ENCODE results near the gene SAXO2.
"Not testable (repeated sequence)": the region's sequence is repeated elsewhere in the genome, so short reads cannot be mapped to it uniquely, and the experiment has no call there.

The SAXO2 gene

GRCh38 chr15:82314769-82315518 lies 52.3 kb downstream of the SAXO2 start:
- H3K36me3 ChIP-seq, result no peaks in the 10 kb centered on the region
- H3K4me1 ChIP-seq, result no peaks in the 10 kb centered on the region
- no peak overlapping the region for H3K4me3 ChIP-seq
- intact Hi-C loops (cut with DNase I; ENCODE audit: low total_unique reads), result no loop called here
- H3K27ac ChIP-seq, result no peak overlapping the region
- H3K27me3 ChIP-seq, result no peaks in the 10 kb centered on the region
- no peaks in the 10 kb centered on the region for H3K9me3 ChIP-seq
- TF ChIP-seq, protein P1, sequence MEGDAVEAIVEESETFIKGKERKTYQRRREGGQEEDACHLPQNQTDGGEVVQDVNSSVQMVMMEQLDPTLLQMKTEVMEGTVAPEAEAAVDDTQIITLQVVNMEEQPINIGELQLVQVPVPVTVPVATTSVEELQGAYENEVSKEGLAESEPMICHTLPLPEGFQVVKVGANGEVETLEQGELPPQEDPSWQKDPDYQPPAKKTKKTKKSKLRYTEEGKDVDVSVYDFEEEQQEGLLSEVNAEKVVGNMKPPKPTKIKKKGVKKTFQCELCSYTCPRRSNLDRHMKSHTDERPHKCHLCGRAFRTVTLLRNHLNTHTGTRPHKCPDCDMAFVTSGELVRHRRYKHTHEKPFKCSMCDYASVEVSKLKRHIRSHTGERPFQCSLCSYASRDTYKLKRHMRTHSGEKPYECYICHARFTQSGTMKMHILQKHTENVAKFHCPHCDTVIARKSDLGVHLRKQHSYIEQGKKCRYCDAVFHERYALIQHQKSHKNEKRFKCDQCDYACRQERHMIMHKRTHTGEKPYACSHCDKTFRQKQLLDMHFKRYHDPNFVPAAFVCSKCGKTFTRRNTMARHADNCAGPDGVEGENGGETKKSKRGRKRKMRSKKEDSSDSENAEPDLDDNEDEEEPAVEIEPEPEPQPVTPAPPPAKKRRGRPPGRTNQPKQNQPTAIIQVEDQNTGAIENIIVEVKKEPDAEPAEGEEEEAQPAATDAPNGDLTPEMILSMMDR (IDR thresholded peaks at IDR 0.05), result no peak
- DNase-seq, result peak in 1 of 2 donors; percentile 49

DNA sequence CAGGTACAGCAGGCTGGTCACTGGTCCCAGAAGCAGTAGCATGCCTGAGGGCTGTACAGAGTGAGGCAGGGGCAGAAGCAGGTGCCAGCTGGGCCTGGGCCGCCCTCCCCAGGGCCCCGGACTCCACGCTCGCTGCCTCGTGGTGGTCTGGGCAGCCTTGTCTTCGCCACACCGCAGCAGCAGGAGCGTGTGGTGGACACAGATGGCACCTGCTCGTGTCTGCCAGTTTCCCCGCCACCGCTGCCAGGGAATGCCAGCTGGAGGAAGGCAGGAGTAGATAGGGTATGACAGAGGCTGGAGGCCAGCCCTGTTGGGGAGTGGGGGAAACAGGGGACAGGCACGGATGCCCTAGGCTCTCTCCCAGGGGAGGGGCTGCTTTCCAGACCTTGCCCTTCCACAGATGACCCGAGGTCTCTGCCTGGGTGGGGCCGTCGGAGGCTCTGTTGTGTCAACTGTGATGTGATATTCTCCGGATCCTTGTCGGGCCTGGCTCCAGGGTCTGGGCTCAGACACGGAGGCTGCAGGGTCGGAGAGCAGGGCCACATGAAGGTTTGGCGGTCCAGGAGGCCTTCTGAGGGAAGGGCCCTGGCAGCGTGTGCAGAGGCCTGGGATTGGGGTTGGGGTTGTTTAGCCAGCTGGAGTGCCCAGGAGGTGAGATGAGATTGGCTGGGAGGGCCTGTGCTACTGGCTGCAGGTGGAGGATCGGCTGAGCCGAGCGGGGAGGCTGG lies 53.1 kb downstream of the SAXO2 start:
- peak in 1 of 2 donors; percentile 51 for DNase-seq
- H3K4me3 ChIP-seq, result no peak overlapping the region
- H3K27me3 ChIP-seq, result no peaks in the 10 kb centered on the region
- H3K27ac ChIP-seq, result no peak overlapping the region
- no peaks in the 10 kb centered on the region for H3K4me1 ChIP-seq
- H3K36me3 ChIP-seq, result no peaks in the 10 kb centered on the region
- TF ChIP-seq, protein P1 (IDR thresholded peaks at IDR 0.05), result no peak
- intact Hi-C loops (cut with DNase I; ENCODE audit: low total_unique reads), result no loop called here
- H3K9me3 ChIP-seq, result no peaks in the 10 kb centered on the region

GRCh38 chr15:82316247-82317090 lies 53.9 kb downstream of the SAXO2 start:
- H3K4me1 ChIP-seq; H3K4me3 ChIP-seq; intact Hi-C loops (cut with DNase I; ENCODE audit: low total_unique reads); H3K27ac ChIP-seq; H3K36me3 ChIP-seq; H3K9me3 ChIP-seq; H3K27me3 ChIP-seq: not testable (repeated sequence)
- peak in 1 of 2 donors; percentile 61 for DNase-seq

DNA sequence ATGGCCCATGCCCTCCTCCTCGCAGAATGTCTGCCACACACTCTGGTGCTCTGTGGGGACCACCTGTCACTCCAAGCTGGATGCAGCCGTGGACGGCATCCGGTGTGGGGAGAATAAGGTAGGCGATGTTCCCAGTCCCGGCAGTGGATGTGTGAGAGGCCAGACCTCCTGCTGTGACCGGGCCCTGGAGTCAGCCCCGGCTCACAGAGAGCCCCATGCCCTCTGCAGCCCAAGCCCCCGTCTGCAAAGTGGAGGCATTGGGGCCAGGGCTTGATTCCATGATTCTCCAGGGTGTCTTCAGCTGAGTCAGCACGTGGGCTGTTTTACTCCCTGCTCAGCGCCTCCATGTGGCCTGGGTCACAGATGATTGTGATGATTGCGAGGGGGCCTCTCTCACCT lies 54.5 kb downstream of the SAXO2 start:
- no peaks in the 10 kb centered on the region for H3K4me1 ChIP-seq
- H3K9me3 ChIP-seq, result no peaks in the 10 kb centered on the region
- TF ChIP-seq, protein P1 (IDR thresholded peaks at IDR 0.05), result no peak
- H3K27ac ChIP-seq, result no peak overlapping the region
- H3K27me3 ChIP-seq, result no peaks in the 10 kb centered on the region
- no peaks in the 10 kb centered on the region for H3K36me3 ChIP-seq
- intact Hi-C loops (cut with DNase I; ENCODE audit: low total_unique reads), result no loop called here
- H3K4me3 ChIP-seq, result no peak overlapping the region
- DNase-seq, result no peak

DNA sequence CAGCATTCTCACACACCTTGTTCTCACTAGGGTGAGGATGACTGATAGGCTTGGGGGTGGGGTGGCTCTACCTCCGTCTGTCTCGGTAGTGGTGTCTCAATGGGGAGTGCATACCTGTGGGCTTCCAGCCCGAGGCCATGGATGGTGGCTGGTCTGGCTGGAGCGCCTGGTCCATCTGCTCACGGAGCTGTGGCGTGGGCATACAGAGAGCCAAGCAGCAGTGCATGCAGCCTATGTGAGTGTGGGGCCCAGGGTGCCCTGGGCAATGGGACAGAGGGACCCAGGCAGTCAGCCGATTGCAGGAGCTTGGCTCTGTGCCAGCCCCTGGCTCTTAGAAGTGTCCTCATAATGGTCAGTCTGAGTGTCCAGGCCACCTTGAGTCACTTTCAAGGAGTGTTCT lies 54.9 kb downstream of the SAXO2 start:
- intact Hi-C loops (cut with DNase I; ENCODE audit: low total_unique reads); H3K9me3 ChIP-seq; H3K4me1 ChIP-seq; H3K4me3 ChIP-seq; H3K27me3 ChIP-seq; H3K27ac ChIP-seq; H3K36me3 ChIP-seq: not testable (repeated sequence)
- peak in 1 of 2 donors; percentile 58 for DNase-seq

GRCh38 chr15:82318281-82318680 lies 55.7 kb downstream of the SAXO2 start:
- DNase-seq, result peak in 1 of 2 donors; percentile 34
- H3K9me3 ChIP-seq; intact Hi-C loops (cut with DNase I; ENCODE audit: low total_unique reads); H3K4me1 ChIP-seq; H3K36me3 ChIP-seq; H3K4me3 ChIP-seq; H3K27me3 ChIP-seq; H3K27ac ChIP-seq: not testable (repeated sequence)

- intact Hi-C loops (cut with DNase I; ENCODE audit: low total_unique reads); H3K27ac ChIP-seq; H3K27me3 ChIP-seq; H3K36me3 ChIP-seq; H3K4me3 ChIP-seq; H3K4me1 ChIP-seq; H3K9me3 ChIP-seq: not testable (repeated sequence)
- DNase-seq, result peak in 1 of 2 donors; percentile 43
These were observed 57.1 kb downstream of the SAXO2 start for GRCh38 chr15:82319522-82320278.

DNA sequence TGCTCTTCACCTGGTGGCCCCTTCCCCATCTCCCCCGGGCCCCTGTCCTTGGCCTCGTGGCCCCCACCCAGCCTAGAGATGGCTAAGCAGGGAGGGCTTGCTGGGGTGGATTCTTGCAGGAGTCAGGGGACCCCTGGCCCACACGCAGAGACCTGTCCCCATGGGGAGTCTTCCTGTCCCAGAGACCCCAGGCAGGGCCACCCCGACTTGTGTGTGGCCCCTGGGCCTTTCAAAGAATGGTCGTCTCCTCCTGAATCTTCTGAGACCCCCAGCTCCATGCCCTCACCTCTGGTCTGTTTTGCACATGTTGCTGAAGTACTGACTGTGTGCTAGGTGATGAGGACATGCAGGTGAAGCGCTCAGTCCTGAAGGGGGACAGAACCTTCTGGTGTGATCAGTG lies 58.2 kb downstream of the SAXO2 start:
- H3K4me1 ChIP-seq; H3K27me3 ChIP-seq; H3K9me3 ChIP-seq; DNase-seq; H3K4me3 ChIP-seq; H3K27ac ChIP-seq; intact Hi-C loops (cut with DNase I; ENCODE audit: low total_unique reads); H3K36me3 ChIP-seq: not testable (repeated sequence)

GRCh38 chr15:82322488-82322887 lies 59.9 kb downstream of the SAXO2 start:
- H3K4me1 ChIP-seq; H3K4me3 ChIP-seq; DNase-seq; H3K27ac ChIP-seq; H3K27me3 ChIP-seq; H3K36me3 ChIP-seq; H3K9me3 ChIP-seq; intact Hi-C loops (cut with DNase I; ENCODE audit: low total_unique reads): not testable (repeated sequence)

GRCh38 chr15:82324831-82325230 lies 62.2 kb downstream of the SAXO2 start:
- H3K9me3 ChIP-seq, result not testable (repeated sequence)

More at GRCh38 chr15:82324831-82325230, 62.2 kb downstream of the SAXO2 start:
- H3K27me3 ChIP-seq; H3K4me1 ChIP-seq; H3K4me3 ChIP-seq; intact Hi-C loops (cut with DNase I; ENCODE audit: low total_unique reads); H3K27ac ChIP-seq; H3K36me3 ChIP-seq: not testable (repeated sequence)
- peak in 1 of 2 donors; percentile 45 for DNase-seq
